ENCODE results near the gene OBP2A.

DNA sequence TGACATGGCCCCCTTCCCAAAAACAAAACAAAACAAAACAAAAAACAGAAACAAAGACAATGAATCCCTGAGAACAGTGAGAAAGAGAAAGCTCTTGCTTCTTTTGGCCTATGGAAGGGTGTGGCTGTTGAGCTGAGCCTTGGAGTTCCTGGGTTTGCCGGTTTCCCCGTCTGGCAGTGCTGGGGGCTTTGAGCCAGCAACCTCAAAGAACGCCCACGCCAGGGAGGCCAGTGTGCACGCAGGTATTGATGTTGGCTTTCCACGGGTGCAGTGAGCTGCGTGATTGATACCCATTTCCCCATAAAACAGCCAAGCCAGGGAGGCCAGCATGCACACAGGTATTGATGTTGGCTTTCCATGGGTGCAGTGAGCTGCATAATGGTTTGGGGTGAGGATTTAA is 33.0 kb upstream of the OBP2A start:
- TF ChIP-seq POLR2A (IDR thresholded peaks at IDR 0.05) (no peak), POLR2AphosphoS5 (IDR thresholded peaks at IDR 0.05) (no peak), EP300 (IDR thresholded peaks at IDR 0.05) (no peak)
- TF ChIP-seq, protein P1, sequence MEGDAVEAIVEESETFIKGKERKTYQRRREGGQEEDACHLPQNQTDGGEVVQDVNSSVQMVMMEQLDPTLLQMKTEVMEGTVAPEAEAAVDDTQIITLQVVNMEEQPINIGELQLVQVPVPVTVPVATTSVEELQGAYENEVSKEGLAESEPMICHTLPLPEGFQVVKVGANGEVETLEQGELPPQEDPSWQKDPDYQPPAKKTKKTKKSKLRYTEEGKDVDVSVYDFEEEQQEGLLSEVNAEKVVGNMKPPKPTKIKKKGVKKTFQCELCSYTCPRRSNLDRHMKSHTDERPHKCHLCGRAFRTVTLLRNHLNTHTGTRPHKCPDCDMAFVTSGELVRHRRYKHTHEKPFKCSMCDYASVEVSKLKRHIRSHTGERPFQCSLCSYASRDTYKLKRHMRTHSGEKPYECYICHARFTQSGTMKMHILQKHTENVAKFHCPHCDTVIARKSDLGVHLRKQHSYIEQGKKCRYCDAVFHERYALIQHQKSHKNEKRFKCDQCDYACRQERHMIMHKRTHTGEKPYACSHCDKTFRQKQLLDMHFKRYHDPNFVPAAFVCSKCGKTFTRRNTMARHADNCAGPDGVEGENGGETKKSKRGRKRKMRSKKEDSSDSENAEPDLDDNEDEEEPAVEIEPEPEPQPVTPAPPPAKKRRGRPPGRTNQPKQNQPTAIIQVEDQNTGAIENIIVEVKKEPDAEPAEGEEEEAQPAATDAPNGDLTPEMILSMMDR (IDR thresholded peaks at IDR 0.05), result no peak

Data from suprapubic skin (tissue), 4 donors.